ENCODE data around the gene EBI3. TPM values are rescaled to one million over a fixed set of nuclear protein-coding genes. Genes with fewer than 3 reads are reported as not detected.

The EBI3 gene
- polyA plus RNA-seq, 1 of the 3 experiments (the other 2 are of a cell fraction), result 3.7 TPM

DNA sequence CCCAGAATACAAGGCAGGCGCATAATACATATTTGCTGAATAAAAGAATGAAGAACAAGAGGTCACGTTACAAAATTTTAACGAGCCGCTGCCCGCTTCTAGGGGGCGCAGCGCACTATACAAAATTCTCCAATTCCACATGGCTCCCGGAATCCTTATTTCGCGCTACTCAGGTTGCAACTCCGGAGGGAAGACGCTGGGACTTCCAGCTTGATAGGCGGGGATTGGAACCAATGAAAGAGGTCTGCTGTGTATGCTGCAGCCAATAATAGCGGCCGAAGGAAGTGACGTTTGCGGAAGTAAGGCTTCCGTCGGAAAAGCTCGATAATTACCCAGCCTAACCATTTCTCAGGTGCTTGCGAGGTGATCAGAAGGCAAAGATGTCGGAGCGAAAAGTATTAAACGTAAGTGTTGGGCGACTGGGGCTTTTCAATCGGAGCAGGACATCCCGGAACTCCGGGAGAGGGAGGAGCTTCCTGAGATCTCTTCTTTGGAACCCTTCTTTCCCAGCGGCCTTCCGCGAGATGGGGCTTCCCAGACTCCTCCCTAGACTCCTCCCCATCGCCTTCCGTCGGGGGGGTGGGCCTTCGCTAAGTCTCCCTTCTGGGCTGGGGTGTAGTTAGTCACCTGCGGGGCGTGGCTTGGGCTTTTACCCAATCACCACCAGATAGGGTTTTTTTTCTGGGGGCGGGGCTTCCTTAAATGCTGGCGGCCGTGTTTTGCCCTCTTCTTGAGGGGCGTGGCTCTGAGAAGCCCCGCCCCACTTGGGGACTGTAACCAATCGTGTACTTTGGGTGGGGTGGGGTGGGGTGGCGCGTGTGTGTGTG, 17.7 kb downstream of the EBI3 start, which contains the start of gene YJU2 (continued):
- TF ChIP-seq EP300 (IDR thresholded peaks at IDR 0.05; ENCODE audit: borderline replicate concordance in 1 of 2, low read depth in 1 of 2, low read length in 1 of 2) (peak; percentile 18 to 22; a peak in 1 of 4 replicates), CHD2 (IDR thresholded peaks at IDR 0.05; ENCODE audit: low read length, partially characterized antibody) (peak; percentile 92), TEAD4 (IDR thresholded peaks at IDR 0.05; ENCODE audit: borderline replicate concordance, insufficient read depth) (no peak), ELF1 (IDR thresholded peaks at IDR 0.05) (peak; percentile 99), YY1 (IDR thresholded peaks at IDR 0.05; ENCODE audit: low read depth) (peak; percentile 74), RFX5 (IDR thresholded peaks at IDR 0.05; ENCODE audit: low read length) (peak; percentile 49; the same call in 1 of the 2 replicates), JUND (IDR thresholded peaks at IDR 0.05) (no peak), MEF2A (IDR thresholded peaks at IDR 0.05; ENCODE audit: borderline replicate concordance, low read depth) (no peak; the same call in 1 of the 2 replicates)
- TF ChIP-seq, protein P1, sequence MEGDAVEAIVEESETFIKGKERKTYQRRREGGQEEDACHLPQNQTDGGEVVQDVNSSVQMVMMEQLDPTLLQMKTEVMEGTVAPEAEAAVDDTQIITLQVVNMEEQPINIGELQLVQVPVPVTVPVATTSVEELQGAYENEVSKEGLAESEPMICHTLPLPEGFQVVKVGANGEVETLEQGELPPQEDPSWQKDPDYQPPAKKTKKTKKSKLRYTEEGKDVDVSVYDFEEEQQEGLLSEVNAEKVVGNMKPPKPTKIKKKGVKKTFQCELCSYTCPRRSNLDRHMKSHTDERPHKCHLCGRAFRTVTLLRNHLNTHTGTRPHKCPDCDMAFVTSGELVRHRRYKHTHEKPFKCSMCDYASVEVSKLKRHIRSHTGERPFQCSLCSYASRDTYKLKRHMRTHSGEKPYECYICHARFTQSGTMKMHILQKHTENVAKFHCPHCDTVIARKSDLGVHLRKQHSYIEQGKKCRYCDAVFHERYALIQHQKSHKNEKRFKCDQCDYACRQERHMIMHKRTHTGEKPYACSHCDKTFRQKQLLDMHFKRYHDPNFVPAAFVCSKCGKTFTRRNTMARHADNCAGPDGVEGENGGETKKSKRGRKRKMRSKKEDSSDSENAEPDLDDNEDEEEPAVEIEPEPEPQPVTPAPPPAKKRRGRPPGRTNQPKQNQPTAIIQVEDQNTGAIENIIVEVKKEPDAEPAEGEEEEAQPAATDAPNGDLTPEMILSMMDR (IDR thresholded peaks at IDR 0.05), result peak; percentile 63
- TF ChIP-seq, protein P2, sequence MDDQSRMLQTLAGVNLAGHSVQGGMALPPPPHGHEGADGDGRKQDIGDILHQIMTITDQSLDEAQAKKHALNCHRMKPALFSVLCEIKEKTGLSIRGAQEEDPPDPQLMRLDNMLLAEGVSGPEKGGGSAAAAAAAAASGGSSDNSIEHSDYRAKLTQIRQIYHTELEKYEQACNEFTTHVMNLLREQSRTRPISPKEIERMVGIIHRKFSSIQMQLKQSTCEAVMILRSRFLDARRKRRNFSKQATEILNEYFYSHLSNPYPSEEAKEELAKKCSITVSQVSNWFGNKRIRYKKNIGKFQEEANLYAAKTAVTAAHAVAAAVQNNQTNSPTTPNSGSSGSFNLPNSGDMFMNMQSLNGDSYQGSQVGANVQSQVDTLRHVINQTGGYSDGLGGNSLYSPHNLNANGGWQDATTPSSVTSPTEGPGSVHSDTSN (IDR thresholded peaks at IDR 0.05), result peak; percentile 100

DNA sequence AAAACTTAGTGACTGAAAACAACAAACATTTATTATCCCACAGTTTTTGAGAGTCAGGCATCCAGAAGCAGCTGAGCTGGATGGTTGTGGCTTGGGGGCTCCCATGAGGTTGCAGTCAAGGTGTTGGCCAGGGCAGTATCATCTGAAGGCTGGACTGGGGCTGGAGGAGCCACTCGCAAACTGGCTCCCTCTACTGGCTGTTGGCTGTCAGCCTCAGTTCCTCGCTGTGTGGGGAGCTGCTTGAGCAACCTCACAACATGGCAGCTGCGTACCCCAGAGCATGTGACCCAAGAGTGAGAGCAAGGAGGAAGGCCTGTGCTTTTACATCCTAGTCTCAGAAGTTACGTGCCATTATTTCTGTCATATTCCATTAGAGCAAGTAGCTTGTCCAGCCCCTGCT, 27.2 kb downstream of the EBI3 start:
- peaks cover 23 to 51% of the 10 kb centered on the region in 2 experiments for H3K36me3 ChIP-seq (replicated peaks in 1 of 2; ENCODE audit: control insufficient read depth in 1 of 2, insufficient read depth in 2 of 2, low read length in 1 of 2)
- no peak for DNase-seq
- CTCF ChIA-PET, result interaction anchor here (0.7 to 1.3 kb wide), 3 partner anchors 12 to 144 kb away, joined by 3 to 4 read pairs (median 4); partner anchors contain the start of gene SH3GL1
- H3K4me1 ChIP-seq (ENCODE audit: control insufficient read depth in 1 of 2, insufficient read depth in 2 of 2, low read depth in 1 of 2, low read length in 1 of 2), result no peaks in the 10 kb centered on the region
- H2AFZ ChIP-seq (ENCODE audit: low read depth), result no peak overlapping the region
- no peak overlapping the region for H3K9ac ChIP-seq
- TF ChIP-seq GATA2 (CRISPR knock-in tag; IDR thresholded peaks at IDR 0.05), result no peak
- no peak for TF ChIP-seq ELF1 (IDR thresholded peaks at IDR 0.05)
- TF ChIP-seq NRF1 (IDR thresholded peaks at IDR 0.05; ENCODE audit: low read depth, low read length), result no peak
- TF ChIP-seq, protein P2 (IDR thresholded peaks at IDR 0.05), result no peak
- no peak for TF ChIP-seq RCOR1 (IDR thresholded peaks at IDR 0.05; ENCODE audit: low read length)
- no peak for TF ChIP-seq SIN3A (IDR thresholded peaks at IDR 0.05; ENCODE audit: borderline replicate concordance, low read depth, low read length)
- TF ChIP-seq, protein P3, sequence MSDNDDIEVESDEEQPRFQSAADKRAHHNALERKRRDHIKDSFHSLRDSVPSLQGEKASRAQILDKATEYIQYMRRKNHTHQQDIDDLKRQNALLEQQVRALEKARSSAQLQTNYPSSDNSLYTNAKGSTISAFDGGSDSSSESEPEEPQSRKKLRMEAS (IDR thresholded peaks at IDR 0.05; ENCODE audit: low read depth), result no peak
- WGBS (ENCODE audit: low lambda C conversion rate), result 100% methylated on average over 1 of the region's 4 CpGs
- H3K4me2 ChIP-seq, result no peak overlapping the region
- H3K27ac ChIP-seq (ENCODE audit: low read depth in 2 of 2, low read length in 1 of 2), result no peak overlapping the region
- POLR2A ChIA-PET, result interaction anchor here (1.1 kb wide), 1 partner anchor 8 kb away, joined by 3 read pairs; no protein-coding TSS in a partner anchor
- H3K79me2 ChIP-seq (ENCODE audit: insufficient read depth), result no peaks in the 10 kb centered on the region
- no peaks in the 10 kb centered on the region for H3K9me2 ChIP-seq
- H3K4me3 ChIP-seq (ENCODE audit: low read depth in 2 of 2, low read length in 1 of 2), result no peak overlapping the region
- H3K9me3 ChIP-seq, result 0 out of 2 replicates have a peak, but pooled peaks cover 6% of the 10 kb centered on the region
- H3F3A ChIP-seq (replicated peaks; ENCODE audit: insufficient read depth), result no peaks in the 10 kb centered on the region
- no peaks in the 10 kb centered on the region for H4K20me1 ChIP-seq (ENCODE audit: insufficient read depth)
- H3K27me3 ChIP-seq (ENCODE audit: insufficient read depth), result no peaks in the 10 kb centered on the region

All from SK-N-SH (cell line).